MM.1S (cell line): ENCODE results near the gene FRYL.

ENCODE experiments used
- DNase-seq: peaks from one replicate; pipeline ENCODE4 v3.0.0-alpha.2; 2015
- H2AFZ ChIP-seq: fragments of 300-600 bp; sonication (generic); 2 replicates; pipeline ENCODE4 v1.6.0; 2016; ENCODE audit warnings: antibody characterized with exemption, low read length
- H3F3A ChIP-seq: fragments of 300-600 bp; sonication (generic); 2 replicates; pipeline ENCODE4 v1.6.1; 2016; ENCODE audit warnings: mild to moderate bottlenecking, antibody characterized with exemption, low read length, moderate library complexity, mixed read lengths; ENCODE audit not compliant: insufficient read depth
- H3K27ac ChIP-seq: fragments of 300-600 bp; sonication (generic); 2 replicates; pipeline ENCODE4 v1.5.1; 2016; ENCODE audit warnings: mild to moderate bottlenecking, low read length
- H3K27me3 ChIP-seq: fragments of 300-600 bp; sonication (generic); replicated peaks from 2 replicates; pipeline ENCODE4 v1.6.0; 2016; ENCODE audit warnings: low read length; ENCODE audit not compliant: insufficient read depth
- H3K36me3 ChIP-seq: fragments of 300-600 bp; sonication (generic); replicated peaks from 2 replicates; pipeline ENCODE4 v1.6.1; 2016; ENCODE audit warnings: mild to moderate bottlenecking, low read length, mixed read lengths; ENCODE audit not compliant: insufficient read depth
- H3K4me1 ChIP-seq: fragments of 300-600 bp; sonication (generic); 2 replicates; pipeline ENCODE4 v1.6.1; 2016; ENCODE audit warnings: low read length, mixed read lengths
- H3K4me2 ChIP-seq: fragments of 300-600 bp; sonication (generic); 2 replicates; pipeline ENCODE4 v1.6.0; 2016; ENCODE audit warnings: low read depth, low read length
- H3K4me3 ChIP-seq: fragments of 300-600 bp; sonication (generic); 2 replicates; pipeline ENCODE4 v1.5.1; 2016; ENCODE audit warnings: low read length, mixed read lengths
- H3K79me2 ChIP-seq: fragments of 300-600 bp; sonication (generic); 2 replicates; pipeline ENCODE4 v1.6.1; 2016; ENCODE audit warnings: mixed run types, low read length, mixed read lengths
- H3K9ac ChIP-seq: fragments of 300-600 bp; sonication (generic); 2 replicates; pipeline ENCODE4 v1.6.1; 2016; ENCODE audit warnings: low read length, mixed read lengths
- H3K9me2 ChIP-seq: fragments of 300-600 bp; sonication (generic); replicated peaks from 2 replicates; pipeline ENCODE4 v1.6.1; 2016; ENCODE audit warnings: mild to moderate bottlenecking, low read length, mixed read lengths; ENCODE audit not compliant: insufficient read depth
- H3K9me3 ChIP-seq: fragments of 300-600 bp; sonication (generic); replicated peaks from 2 replicates; pipeline ENCODE4 v1.6.1; 2016; ENCODE audit warnings: mild to moderate bottlenecking, low read length, mixed read lengths; ENCODE audit not compliant: insufficient read depth
- H4K20me1 ChIP-seq: fragments of 300-600 bp; sonication (generic); 2 replicates; pipeline ENCODE4 v1.6.1; 2016; ENCODE audit warnings: mild to moderate bottlenecking, low read length, moderate library complexity, mixed read lengths; ENCODE audit not compliant: insufficient read depth
- EZH2 ChIP-seq: fragments of 300-600 bp; sonication (generic); optimal IDR thresholded peaks from 2 replicates; pipeline ENCODE3; 2017; ENCODE audit warnings: low read depth, mild to moderate bottlenecking, antibody characterized with exemption, low read length, mixed read lengths
- EZH2phosphoT487 ChIP-seq: fragments of 300-600 bp; sonication (generic); IDR thresholded peaks from 2 replicates; pipeline ENCODE4 v1.6.1; 2018; ENCODE audit warnings: antibody characterized with exemption, low read length
- TF ChIP-seq, protein P1 (sequence below): fragments of 300-600 bp; sonication (generic); IDR thresholded peaks from 2 replicates; pipeline ENCODE4 v1.5.1; 2016; ENCODE audit warnings: antibody characterized with exemption, low read length, mixed read lengths

FRYL gene

DNA sequence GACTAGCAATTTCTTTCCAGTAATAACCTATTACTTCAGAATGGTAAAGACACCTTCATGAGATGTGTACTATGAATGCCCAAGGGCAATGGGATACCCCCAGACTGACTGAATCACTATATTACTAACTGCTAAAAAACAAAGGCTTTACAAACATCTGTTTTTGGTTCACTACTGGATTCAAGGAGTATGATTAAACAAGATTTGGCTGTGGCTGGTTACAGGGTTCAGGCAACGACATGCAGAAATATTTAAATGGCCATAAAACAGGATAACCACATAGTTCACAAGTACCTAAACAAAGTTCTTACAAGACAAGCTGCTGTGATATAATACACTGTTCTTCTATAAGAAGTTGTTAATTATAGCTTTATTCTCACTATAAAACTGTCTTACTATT is 128.2 kb downstream of the FRYL start:
- Histone ChIP-seq H3K9me2 (no peaks in the 10 kb centered on the region), H3K4me3 (no peak overlapping the region), H3K4me2 (no peak overlapping the region), H3K79me2 (peaks cover 27% of the 10 kb centered on the region), H3K4me1 (no peaks in the 10 kb centered on the region), H4K20me1 (no peaks in the 10 kb centered on the region), H2AFZ (no peak overlapping the region), H3K27ac (no peak overlapping the region), H3F3A (no peaks in the 10 kb centered on the region), H3K9me3 (no peaks in the 10 kb centered on the region), H3K36me3 (no peaks in the 10 kb centered on the region), H3K27me3 (no peaks in the 10 kb centered on the region), H3K9ac (no peak overlapping the region)
- DNase-seq = no peak
- TF ChIP-seq, protein P1, sequence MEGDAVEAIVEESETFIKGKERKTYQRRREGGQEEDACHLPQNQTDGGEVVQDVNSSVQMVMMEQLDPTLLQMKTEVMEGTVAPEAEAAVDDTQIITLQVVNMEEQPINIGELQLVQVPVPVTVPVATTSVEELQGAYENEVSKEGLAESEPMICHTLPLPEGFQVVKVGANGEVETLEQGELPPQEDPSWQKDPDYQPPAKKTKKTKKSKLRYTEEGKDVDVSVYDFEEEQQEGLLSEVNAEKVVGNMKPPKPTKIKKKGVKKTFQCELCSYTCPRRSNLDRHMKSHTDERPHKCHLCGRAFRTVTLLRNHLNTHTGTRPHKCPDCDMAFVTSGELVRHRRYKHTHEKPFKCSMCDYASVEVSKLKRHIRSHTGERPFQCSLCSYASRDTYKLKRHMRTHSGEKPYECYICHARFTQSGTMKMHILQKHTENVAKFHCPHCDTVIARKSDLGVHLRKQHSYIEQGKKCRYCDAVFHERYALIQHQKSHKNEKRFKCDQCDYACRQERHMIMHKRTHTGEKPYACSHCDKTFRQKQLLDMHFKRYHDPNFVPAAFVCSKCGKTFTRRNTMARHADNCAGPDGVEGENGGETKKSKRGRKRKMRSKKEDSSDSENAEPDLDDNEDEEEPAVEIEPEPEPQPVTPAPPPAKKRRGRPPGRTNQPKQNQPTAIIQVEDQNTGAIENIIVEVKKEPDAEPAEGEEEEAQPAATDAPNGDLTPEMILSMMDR = no peak
- no peak for TF ChIP-seq EZH2
- TF ChIP-seq EZH2phosphoT487 = no peak

DNA sequence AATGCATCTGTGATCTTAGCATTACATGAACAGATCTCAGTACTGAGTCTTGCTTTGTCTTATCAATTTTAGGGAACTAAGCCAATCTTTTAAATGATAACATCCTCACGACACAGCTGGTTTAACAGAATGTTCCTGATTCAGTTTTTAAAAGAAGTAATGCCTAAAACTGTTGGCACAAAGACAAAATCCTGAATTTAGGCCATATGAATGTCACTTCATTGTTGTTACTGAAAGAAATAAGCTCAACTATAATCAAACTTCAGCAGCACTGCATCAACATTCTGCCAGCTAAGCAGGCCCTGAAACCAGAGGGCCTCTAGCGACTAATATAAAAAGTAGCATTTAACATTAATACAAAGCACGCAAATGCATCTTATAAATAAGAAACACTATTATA is 130.6 kb downstream of the FRYL start:
- H3K27me3 ChIP-seq = no peaks in the 10 kb centered on the region
- H3K27ac ChIP-seq = no peak overlapping the region
- peaks cover 25% of the 10 kb centered on the region for H3K79me2 ChIP-seq
- H3K9me3 ChIP-seq = no peaks in the 10 kb centered on the region
- H3K4me1 ChIP-seq = no peaks in the 10 kb centered on the region
- H3K9me2 ChIP-seq = no peaks in the 10 kb centered on the region
- no peak for DNase-seq
- H2AFZ ChIP-seq = no peak overlapping the region
- H3K4me2 ChIP-seq = no peak overlapping the region
- H4K20me1 ChIP-seq = no peaks in the 10 kb centered on the region
- no peak overlapping the region for H3K4me3 ChIP-seq
- no peaks in the 10 kb centered on the region for H3K36me3 ChIP-seq
- H3K9ac ChIP-seq = no peak overlapping the region
- no peaks in the 10 kb centered on the region for H3F3A ChIP-seq
- TF ChIP-seq, protein P1 = no peak
- TF ChIP-seq EZH2 (no peak), EZH2phosphoT487 (no peak)

DNA sequence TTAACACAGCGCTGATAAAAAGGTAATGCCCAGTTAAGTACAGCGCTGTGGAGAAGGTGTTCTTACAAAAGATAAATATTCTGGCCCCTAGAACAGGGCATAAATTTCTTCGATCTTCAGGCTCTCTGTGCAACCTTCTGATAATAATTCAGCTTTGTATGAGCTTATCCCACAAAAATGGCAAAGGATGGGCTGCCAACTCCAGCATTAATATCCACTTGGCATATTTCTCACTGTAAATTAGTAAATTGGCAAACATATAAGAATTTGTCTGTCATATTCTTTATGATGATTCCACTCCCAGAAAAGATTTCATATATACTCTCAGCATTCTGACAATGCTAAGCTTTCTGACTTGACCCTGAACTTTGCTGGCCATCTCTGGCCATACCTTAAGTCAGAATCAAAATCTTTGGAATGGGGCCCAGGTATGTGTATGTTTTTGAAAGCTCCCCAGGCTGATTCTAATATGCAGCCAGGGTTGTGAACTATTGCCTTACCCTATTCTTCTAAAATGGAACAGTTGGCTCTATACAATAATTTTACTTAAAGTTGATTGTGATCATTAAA is 134.8 kb downstream of the FRYL start:
- Histone ChIP-seq H3K4me3 (no peak overlapping the region), H3K9me2 (no peaks in the 10 kb centered on the region), H3K9ac (no peak overlapping the region), H3K27me3 (no peaks in the 10 kb centered on the region), H4K20me1 (no peaks in the 10 kb centered on the region), H3K36me3 (no peaks in the 10 kb centered on the region), H3K9me3 (no peaks in the 10 kb centered on the region), H2AFZ (no peak overlapping the region), H3K4me1 (no peaks in the 10 kb centered on the region), H3K27ac (no peak overlapping the region), H3K79me2 (peaks cover 28% of the 10 kb centered on the region), H3F3A (no peaks in the 10 kb centered on the region), H3K4me2 (no peak overlapping the region)
- no peak for DNase-seq
- TF ChIP-seq, protein P1 = no peak
- TF ChIP-seq EZH2phosphoT487 = no peak
- no peak for TF ChIP-seq EZH2
